Fibroblast of the aortic adventitia (primary cell): Measurements from ENCODE around the gene CABLES2. TPM values are rescaled to one million over a fixed set of nuclear protein-coding genes. Genes with fewer than 3 reads are reported as not detected.
"Not testable (repeated sequence)": the region's sequence is repeated elsewhere in the genome, so short reads cannot be mapped to it uniquely, and the experiment has no call there.

ENCODE experiments used
- DNase-seq: peaks from one replicate; pipeline ENCODE4 v3.0.0-alpha.2; 2010; ENCODE audit warnings: low read depth
- H3K4me3 ChIP-seq: 2 replicates; pipeline ENCODE4 v1.5.1; 2011; ENCODE audit warnings: low read depth, mild to moderate bottlenecking, control low read depth, low read length, moderate library complexity
- CTCF ChIP-seq: IDR thresholded peaks from 2 replicates; pipeline ENCODE4 v1.5.1; 2011; ENCODE audit warnings: mild to moderate bottlenecking, low read length, control low read depth, inconsistent platforms; ENCODE audit not compliant: insufficient read depth
- total RNA-seq: library from RNA; depleted of rRNA; stranded (reverse); fragments of >200 nt; gene quantifications from 2 replicates; pipeline ENCODE4 v1.2.3, GENCODE V29; 2012; ENCODE audit warnings: low replicate concordance

CABLES2 gene
- total RNA-seq, 1 donor: 4.3 TPM

- H3K4me3 ChIP-seq: no peak overlapping the region
- DNase-seq: no peak
- no peak for TF ChIP-seq CTCF
Observed at GRCh38 chr20:62377615-62378178, 29.4 kb downstream of the CABLES2 start.

GRCh38 chr20:62377064-62377461 is 30.0 kb downstream of the CABLES2 start:
- no peak overlapping the region for H3K4me3 ChIP-seq
- no peak for DNase-seq
- TF ChIP-seq CTCF: no peak

- peak; percentile 49 for TF ChIP-seq CTCF
- DNase-seq: peak; percentile 45
- no peak overlapping the region for H3K4me3 ChIP-seq
Observed at GRCh38 chr20:62376112-62377063, 30.7 kb downstream of the CABLES2 start.

DNA sequence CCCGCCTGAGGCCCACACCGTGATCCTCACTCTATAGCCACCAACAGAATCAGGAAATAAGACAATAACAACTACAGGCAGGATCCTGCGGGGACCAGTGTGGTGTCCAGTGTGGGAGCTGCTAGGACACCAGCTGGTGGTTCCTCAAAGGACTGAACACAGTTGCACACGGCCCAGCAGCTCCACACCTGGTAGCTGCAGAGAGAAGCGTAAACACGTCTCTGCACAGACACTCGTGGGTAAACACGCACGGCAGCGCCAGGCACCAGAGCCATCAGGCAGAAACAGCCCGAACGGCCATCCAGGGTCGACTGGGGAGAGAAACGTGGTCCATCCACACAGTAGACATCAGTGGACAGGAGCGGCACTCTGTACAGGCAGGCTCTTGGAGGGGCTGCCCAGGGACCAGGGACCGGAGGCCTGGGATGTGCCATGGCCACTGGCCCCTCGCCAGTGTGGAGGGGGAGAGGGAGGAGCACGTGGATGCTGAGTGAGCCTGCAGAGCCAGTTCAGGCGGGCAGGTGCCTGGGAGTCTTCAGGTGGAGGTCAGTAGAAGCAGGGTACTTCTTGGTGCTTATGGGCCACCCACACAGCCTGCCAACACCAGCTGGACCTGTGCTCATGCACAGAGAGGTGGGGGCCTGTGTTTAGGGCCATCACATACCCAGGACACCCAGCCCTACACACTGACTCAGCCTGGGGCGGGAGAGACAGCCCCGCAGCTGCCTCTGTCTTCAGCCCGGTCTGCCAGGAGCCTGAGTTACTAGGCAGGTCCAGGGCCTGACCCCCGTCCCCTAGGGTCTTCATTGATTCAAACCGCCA is 32.5 kb downstream of the CABLES2 start:
- DNase-seq: no peak
- no peak for TF ChIP-seq CTCF
- H3K4me3 ChIP-seq: no peak overlapping the region

GRCh38 chr20:62373631-62374179 is 33.4 kb downstream of the CABLES2 start:
- not testable (repeated sequence) for DNase-seq, H3K4me3 ChIP-seq

DNA sequence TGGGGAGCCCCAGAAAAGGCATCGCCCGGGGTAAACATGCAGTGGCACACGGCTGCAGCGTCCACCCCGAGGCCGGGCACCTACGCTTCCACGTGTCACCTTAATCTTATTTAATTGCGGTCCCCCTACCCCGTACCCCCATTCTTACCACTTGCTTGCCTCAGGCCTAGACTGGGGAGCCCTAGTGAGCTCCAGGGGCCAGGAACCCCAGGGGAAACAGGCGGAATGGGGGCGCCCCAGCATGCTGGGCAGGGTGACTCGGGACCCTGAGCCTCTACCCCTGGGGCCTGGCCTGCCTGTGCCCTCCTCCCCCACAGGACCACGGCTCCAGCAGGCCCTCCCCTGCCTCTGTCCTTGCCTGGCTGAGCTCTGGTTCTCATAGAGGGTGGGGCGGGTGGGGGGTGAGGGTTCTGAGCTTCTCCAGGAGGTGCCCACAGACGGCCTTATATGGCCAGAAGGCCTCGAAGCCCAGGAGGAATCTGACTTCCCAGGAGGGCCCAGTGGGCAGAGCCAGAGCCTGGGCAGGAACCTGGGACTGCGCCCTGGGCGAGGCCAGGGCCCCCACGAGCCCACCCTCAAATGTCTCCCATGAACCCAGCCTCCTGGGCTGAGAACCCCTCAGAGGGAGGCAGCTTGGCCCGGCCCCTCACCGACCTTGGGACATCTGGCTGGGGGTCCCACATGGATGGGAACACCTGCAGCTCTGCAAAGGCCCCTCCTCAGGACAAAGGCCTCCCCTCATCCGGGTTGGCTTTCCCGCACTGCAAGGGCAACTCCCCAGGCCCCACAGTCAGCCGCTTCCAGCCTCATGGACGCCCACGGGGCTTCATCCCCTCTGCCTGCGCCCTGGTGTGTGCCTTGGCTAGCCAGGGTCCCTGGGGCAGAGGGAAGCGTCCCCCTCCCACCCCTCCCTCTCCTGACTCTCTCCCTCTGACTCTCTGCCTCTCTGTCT is 34.8 kb downstream of the CABLES2 start:
- TF ChIP-seq CTCF: no peak
- DNase-seq: no peak
- no peak overlapping the region for H3K4me3 ChIP-seq
